ENCODE data around the gene TENM4. TPM values are rescaled to one million over a fixed set of nuclear protein-coding genes. Genes with fewer than 3 reads are reported as not detected.

Gene TENM4
- total and polyA plus RNA-seq, 4 donors = 0.02 to 0.33 (median 0.14) TPM

DNA sequence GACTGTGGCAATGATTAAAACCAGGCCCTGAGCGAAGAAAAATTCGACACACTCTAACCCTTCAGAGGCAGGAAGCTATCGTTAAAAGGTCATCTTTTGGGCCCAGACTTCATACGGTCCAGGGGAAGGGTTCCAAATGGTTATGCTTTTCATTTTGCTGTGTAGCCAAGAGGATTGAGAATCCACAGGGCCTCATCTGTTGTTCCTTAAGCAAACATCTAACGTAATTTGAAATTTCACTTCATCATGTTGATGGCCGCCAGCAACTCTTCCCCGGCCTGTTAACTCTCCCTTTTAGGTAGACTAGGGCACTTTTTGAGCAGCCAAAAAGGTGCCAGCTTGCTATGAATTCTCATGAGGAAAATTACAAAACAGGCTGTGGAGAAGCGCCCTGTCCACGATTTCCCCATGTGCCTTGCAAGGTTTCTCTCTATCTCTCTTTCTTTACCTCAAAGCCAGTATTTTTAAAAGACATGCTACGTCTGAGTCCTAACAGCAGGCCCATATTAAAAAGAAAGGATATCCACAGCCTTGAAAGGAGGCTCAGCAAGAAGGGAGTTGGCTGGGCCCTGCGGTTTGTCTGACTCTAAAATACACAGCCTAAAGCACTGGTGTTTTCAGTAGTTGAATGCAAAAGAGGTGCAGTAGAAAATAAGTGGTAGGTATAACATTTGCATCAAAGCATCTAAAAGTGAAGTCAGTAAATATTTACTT lies 509.9 kb downstream of the TENM4 start:
- no peak overlapping the region for H3K4me3 ChIP-seq (ENCODE audit: low read depth in 1 of 3, low read length in 3 of 3)
- H3K27ac ChIP-seq (ENCODE audit: low read depth in 1 of 2, low read length in 2 of 2) = no peak overlapping the region
- no peaks in the 10 kb centered on the region for H3K27me3 ChIP-seq (ENCODE audit: control insufficient read depth in 4 of 4, insufficient read depth in 4 of 4, low read length in 3 of 4)
- TF ChIP-seq SP1 (IDR thresholded peaks at IDR 0.05) = no peak
- no peak for TF ChIP-seq RXRA (IDR thresholded peaks at IDR 0.05)
- no peak for TF ChIP-seq RAD21 (IDR thresholded peaks at IDR 0.05)
- no peak for TF ChIP-seq HNF4A (conservative IDR thresholded peaks at IDR 0.05)
- TF ChIP-seq, protein P1, sequence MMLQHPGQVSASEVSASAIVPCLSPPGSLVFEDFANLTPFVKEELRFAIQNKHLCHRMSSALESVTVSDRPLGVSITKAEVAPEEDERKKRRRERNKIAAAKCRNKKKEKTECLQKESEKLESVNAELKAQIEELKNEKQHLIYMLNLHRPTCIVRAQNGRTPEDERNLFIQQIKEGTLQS (IDR thresholded peaks at IDR 0.05) = no peak
- no peak for TF ChIP-seq TAF1 (conservative IDR thresholded peaks at IDR 0.05)
- TF ChIP-seq, protein P2, sequence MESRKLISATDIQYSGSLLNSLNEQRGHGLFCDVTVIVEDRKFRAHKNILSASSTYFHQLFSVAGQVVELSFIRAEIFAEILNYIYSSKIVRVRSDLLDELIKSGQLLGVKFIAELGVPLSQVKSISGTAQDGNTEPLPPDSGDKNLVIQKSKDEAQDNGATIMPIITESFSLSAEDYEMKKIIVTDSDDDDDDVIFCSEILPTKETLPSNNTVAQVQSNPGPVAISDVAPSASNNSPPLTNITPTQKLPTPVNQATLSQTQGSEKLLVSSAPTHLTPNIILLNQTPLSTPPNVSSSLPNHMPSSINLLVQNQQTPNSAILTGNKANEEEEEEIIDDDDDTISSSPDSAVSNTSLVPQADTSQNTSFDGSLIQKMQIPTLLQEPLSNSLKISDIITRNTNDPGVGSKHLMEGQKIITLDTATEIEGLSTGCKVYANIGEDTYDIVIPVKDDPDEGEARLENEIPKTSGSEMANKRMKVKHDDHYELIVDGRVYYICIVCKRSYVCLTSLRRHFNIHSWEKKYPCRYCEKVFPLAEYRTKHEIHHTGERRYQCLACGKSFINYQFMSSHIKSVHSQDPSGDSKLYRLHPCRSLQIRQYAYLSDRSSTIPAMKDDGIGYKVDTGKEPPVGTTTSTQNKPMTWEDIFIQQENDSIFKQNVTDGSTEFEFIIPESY (IDR thresholded peaks at IDR 0.05) = no peak
- TF ChIP-seq, protein P3, sequence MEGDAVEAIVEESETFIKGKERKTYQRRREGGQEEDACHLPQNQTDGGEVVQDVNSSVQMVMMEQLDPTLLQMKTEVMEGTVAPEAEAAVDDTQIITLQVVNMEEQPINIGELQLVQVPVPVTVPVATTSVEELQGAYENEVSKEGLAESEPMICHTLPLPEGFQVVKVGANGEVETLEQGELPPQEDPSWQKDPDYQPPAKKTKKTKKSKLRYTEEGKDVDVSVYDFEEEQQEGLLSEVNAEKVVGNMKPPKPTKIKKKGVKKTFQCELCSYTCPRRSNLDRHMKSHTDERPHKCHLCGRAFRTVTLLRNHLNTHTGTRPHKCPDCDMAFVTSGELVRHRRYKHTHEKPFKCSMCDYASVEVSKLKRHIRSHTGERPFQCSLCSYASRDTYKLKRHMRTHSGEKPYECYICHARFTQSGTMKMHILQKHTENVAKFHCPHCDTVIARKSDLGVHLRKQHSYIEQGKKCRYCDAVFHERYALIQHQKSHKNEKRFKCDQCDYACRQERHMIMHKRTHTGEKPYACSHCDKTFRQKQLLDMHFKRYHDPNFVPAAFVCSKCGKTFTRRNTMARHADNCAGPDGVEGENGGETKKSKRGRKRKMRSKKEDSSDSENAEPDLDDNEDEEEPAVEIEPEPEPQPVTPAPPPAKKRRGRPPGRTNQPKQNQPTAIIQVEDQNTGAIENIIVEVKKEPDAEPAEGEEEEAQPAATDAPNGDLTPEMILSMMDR (IDR thresholded peaks at IDR 0.05; ENCODE audit: low read depth, low read length, missing input control) = no peak
- no peak for TF ChIP-seq MAX (IDR thresholded peaks at IDR 0.05)
- no peak for TF ChIP-seq FOXA2 (IDR thresholded peaks at IDR 0.05)
- no peak for TF ChIP-seq HNF4G (IDR thresholded peaks at IDR 0.05)
- TF ChIP-seq JUND (IDR thresholded peaks at IDR 0.05) = no peak
- TF ChIP-seq FOXA1 (IDR thresholded peaks at IDR 0.05) = no peak
- no peak for TF ChIP-seq REST (IDR thresholded peaks at IDR 0.05)
- no peak for TF ChIP-seq YY1 (IDR thresholded peaks at IDR 0.05)
- H3K9ac ChIP-seq (ENCODE audit: low read depth in 1 of 2, low read length in 2 of 2) = no peak overlapping the region
- WGBS = 84% methylated on average over 11 of the region's 11 CpGs
- H3K9me3 ChIP-seq (ENCODE audit: control insufficient read depth in 4 of 4, low read length in 3 of 4) = no peaks in the 10 kb centered on the region
- no peak for DNase-seq (ENCODE audit: low spot score)
- no peaks in the 10 kb centered on the region for H3K36me3 ChIP-seq (ENCODE audit: control insufficient read depth in 4 of 4, insufficient read depth in 3 of 4, low read depth in 1 of 4, low read length in 3 of 4)
- no peaks in the 10 kb centered on the region for H3K4me1 ChIP-seq (ENCODE audit: control insufficient read depth in 4 of 4, insufficient read depth in 4 of 4, low read length in 3 of 4)

DNA sequence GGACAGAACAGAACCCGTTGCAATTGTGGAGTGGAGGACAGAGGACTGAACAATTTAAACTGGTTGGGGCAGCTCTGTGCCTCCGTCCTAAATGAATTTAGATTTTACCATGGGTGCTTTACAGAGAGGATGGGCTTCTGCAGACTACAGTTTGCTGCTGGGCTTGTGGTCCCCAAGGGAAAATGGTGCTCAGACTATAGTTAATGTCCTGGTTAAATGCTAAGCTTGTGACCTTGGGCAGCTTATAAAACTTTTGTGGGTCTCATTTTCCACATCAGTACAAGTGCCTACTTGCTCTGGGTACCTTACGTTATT lies 511.0 kb downstream of the TENM4 start:
- Histone ChIP-seq H3K27ac (ENCODE audit: low read depth in 1 of 2, low read length in 2 of 2) (no peak overlapping the region), H3K9ac (ENCODE audit: low read depth in 1 of 2, low read length in 2 of 2) (no peak overlapping the region), H3K9me3 (ENCODE audit: control insufficient read depth in 4 of 4, low read length in 3 of 4) (no peaks in the 10 kb centered on the region), H3K36me3 (ENCODE audit: control insufficient read depth in 4 of 4, insufficient read depth in 3 of 4, low read depth in 1 of 4, low read length in 3 of 4) (no peaks in the 10 kb centered on the region), H3K4me3 (ENCODE audit: low read depth in 1 of 3, low read length in 3 of 3) (no peak overlapping the region), H3K27me3 (ENCODE audit: control insufficient read depth in 4 of 4, insufficient read depth in 4 of 4, low read length in 3 of 4) (no peaks in the 10 kb centered on the region), H3K4me1 (ENCODE audit: control insufficient read depth in 4 of 4, insufficient read depth in 4 of 4, low read length in 3 of 4) (no peaks in the 10 kb centered on the region)
- DNase-seq (ENCODE audit: low spot score) = no peak
- 78% methylated on average over 3 of the region's 3 CpGs for WGBS
- no peak for TF ChIP-seq SP1 (IDR thresholded peaks at IDR 0.05)
- no peak for TF ChIP-seq GABPA (IDR thresholded peaks at IDR 0.05 in 1 of 2, conservative IDR thresholded peaks at IDR 0.05 in 1 of 2)
- TF ChIP-seq, protein P2 (IDR thresholded peaks at IDR 0.05) = no peak
- no peak for TF ChIP-seq FOXA1 (IDR thresholded peaks at IDR 0.05)
- TF ChIP-seq HNF4G (IDR thresholded peaks at IDR 0.05) = no peak
- no peak for TF ChIP-seq FOXA2 (IDR thresholded peaks at IDR 0.05)
- TF ChIP-seq MAX (IDR thresholded peaks at IDR 0.05) = no peak
- no peak for TF ChIP-seq EGR1 (IDR thresholded peaks at IDR 0.05; ENCODE audit: low read depth in 2 of 2)
- TF ChIP-seq RXRA (IDR thresholded peaks at IDR 0.05) = no peak
- TF ChIP-seq NR2F2 (IDR thresholded peaks at IDR 0.05) = no peak
- TF ChIP-seq, protein P1 (IDR thresholded peaks at IDR 0.05) = no peak
- TF ChIP-seq TAF1 (conservative IDR thresholded peaks at IDR 0.05) = no peak
- no peak for TF ChIP-seq YY1 (IDR thresholded peaks at IDR 0.05)
- TF ChIP-seq, protein P3 (IDR thresholded peaks at IDR 0.05; ENCODE audit: low read depth, low read length, missing input control) = no peak
- TF ChIP-seq RAD21 (IDR thresholded peaks at IDR 0.05) = no peak
